ENCODE data around the gene EIF2B2. TPM values are rescaled to one million over a fixed set of nuclear protein-coding genes. Genes with fewer than 3 reads are reported as not detected.

EIF2B2 gene
- total RNA-seq, 4 donors from 2014 or later = 42.9 to 55.4 (median 51.1) TPM

DNA sequence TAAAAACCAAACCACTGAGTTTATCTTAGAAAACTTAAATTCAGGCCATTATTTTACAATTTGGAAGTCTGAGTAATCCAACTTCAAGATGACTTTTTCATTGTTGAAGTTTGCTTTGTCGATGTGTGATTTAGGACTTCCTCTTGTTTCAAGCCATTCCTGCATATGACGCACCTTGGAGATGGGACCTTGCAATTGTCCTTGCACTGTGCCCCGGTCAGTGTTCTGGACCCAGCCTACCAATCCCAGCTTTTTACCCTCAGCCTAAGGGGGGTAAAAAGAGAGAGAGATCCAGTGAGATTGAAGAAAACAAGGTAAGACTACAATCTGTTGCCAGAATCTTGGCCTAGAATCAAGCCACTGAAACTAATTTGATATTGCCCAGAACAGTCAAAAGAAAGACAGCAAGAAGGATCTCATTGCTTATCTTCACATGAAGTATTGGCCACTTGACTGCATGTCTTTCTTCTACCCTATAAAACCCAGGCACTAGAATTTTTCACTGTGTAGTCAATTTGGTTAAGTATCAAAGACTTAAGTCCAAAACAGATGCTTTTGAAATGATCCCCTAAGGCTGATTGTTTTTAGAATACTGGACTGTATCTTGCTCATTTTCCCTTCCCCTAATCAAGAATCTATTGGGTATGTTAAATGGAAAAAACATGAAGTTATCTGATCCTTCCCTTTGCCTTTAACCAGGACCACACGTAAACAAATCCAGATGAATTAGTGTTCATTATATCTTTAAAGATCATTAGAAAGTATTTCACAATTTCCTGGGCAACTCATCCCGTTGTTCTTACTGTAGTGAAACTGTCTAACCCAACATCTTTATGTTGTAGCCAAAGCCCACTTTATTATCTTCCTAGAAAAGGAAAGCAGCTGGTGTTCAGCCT, 50.9 kb downstream of the EIF2B2 start:
- WGBS, 2 donors (ENCODE audit: low coverage in 1 of 2) = 64 to 69% methylated on average over 4 to 5 of the region's 5 CpGs
- DNase-seq = no peak
- H3K27ac ChIP-seq = no peak overlapping the region
- H3K4me3 ChIP-seq = no peak overlapping the region
- TF ChIP-seq, protein P1, sequence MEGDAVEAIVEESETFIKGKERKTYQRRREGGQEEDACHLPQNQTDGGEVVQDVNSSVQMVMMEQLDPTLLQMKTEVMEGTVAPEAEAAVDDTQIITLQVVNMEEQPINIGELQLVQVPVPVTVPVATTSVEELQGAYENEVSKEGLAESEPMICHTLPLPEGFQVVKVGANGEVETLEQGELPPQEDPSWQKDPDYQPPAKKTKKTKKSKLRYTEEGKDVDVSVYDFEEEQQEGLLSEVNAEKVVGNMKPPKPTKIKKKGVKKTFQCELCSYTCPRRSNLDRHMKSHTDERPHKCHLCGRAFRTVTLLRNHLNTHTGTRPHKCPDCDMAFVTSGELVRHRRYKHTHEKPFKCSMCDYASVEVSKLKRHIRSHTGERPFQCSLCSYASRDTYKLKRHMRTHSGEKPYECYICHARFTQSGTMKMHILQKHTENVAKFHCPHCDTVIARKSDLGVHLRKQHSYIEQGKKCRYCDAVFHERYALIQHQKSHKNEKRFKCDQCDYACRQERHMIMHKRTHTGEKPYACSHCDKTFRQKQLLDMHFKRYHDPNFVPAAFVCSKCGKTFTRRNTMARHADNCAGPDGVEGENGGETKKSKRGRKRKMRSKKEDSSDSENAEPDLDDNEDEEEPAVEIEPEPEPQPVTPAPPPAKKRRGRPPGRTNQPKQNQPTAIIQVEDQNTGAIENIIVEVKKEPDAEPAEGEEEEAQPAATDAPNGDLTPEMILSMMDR (IDR thresholded peaks at IDR 0.05) = no peak
- TF ChIP-seq EP300 (IDR thresholded peaks at IDR 0.05; ENCODE audit: low read depth) (no peak), POLR2A (IDR thresholded peaks at IDR 0.05) (no peak), POLR2AphosphoS5 (IDR thresholded peaks at IDR 0.05) (no peak)
- intact Hi-C loops (cut with DNase I; ENCODE audit: low total_unique reads) (no loop called here), in situ Hi-C loops (cut with MboI; ENCODE audit: low pct_ligation_motif_present in 1 of 4, low pct_unique_long_range_greater_than_20kb in 1 of 4, low sequenced_read_pairs in 3 of 4) (no loop called here)
- H3K36me3 ChIP-seq = peaks cover 0 to 4% (median 0%) of the 10 kb centered on the region in 4 donors
- no peaks in the 10 kb centered on the region for H3K27me3 ChIP-seq
- peaks cover 3 to 26% (median 15%) of the 10 kb centered on the region in 4 donors for H3K4me1 ChIP-seq
- no peaks in the 10 kb centered on the region for H3K9me3 ChIP-seq

DNA sequence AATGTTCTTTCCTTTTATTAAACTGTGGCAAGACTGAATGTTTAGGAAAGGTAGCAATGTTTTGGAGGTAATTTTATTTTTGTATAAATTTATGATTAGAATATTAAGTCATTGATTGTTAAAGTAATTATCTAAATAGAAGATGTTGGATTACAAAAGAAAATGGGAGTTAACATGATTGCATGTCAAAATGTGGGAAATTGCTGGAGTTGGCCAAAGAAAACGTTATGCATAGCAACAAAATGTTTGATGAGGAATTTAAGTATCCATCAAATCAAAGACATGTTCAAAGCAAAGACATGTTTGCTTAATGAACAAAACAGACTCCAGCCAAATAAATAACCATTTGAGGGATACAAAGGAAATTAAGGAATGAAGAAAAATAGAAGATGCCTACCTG, 51.7 kb downstream of the EIF2B2 start:
- Histone ChIP-seq H3K27me3 (no peaks in the 10 kb centered on the region), H3K9me3 (no peaks in the 10 kb centered on the region), H3K27ac (no peak overlapping the region), H3K4me3 (no peak overlapping the region), H3K36me3 (no peaks in the 10 kb centered on the region), H3K4me1 (peaks cover 3 to 20% (median 11%) of the 10 kb centered on the region in 4 donors)
- DNase-seq = no peak
- intact Hi-C loops (cut with DNase I; ENCODE audit: low total_unique reads) (no loop called here), in situ Hi-C loops (cut with MboI; ENCODE audit: low pct_ligation_motif_present in 1 of 4, low pct_unique_long_range_greater_than_20kb in 1 of 4, low sequenced_read_pairs in 3 of 4) (no loop called here)
- 64 to 88% methylated on average over 1 of the region's 1 CpG for WGBS, 2 donors (ENCODE audit: low coverage in 1 of 2)
- TF ChIP-seq, protein P1 (IDR thresholded peaks at IDR 0.05) = no peak
- no peak for TF ChIP-seq POLR2AphosphoS5 (IDR thresholded peaks at IDR 0.05)
- TF ChIP-seq EP300 (IDR thresholded peaks at IDR 0.05; ENCODE audit: low read depth) = no peak
- no peak for TF ChIP-seq POLR2A (IDR thresholded peaks at IDR 0.05)

DNA sequence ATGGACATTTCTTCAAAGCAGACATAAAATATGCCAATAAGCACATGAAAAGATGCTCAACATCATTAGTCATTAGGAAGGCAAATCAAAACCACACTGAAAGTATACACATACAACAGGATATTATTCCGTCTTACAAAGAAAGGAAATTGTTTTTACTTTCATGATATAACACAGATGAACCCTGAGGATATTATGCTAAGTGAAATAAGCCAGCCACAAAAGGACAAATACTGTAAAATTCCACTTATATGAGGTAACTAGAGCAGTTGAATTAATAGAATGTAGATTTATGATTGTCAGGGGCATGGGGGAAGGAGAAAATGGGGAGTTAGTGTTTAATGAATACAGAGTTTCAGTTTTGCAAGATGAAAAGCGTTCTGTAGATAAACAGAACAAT, 56.9 kb downstream of the EIF2B2 start:
- in situ Hi-C loops (cut with MboI; ENCODE audit: low pct_ligation_motif_present in 1 of 4, low pct_unique_long_range_greater_than_20kb in 1 of 4, low sequenced_read_pairs in 3 of 4) = no loop called here
- DNase-seq = no peak
- peaks cover 6 to 14% (median 11%) of the 10 kb centered on the region in 4 donors for H3K4me1 ChIP-seq
- no peak overlapping the region for H3K27ac ChIP-seq
- WGBS, 2 donors (ENCODE audit: low coverage in 1 of 2) = 83 to 84% methylated on average over 2 of the region's 2 CpGs
- no peak overlapping the region for H3K4me3 ChIP-seq
- no peaks in the 10 kb centered on the region for H3K36me3 ChIP-seq
- intact Hi-C loops (cut with DNase I; ENCODE audit: low total_unique reads) = no loop called here
- H3K9me3 ChIP-seq = no peaks in the 10 kb centered on the region
- no peaks in the 10 kb centered on the region for H3K27me3 ChIP-seq
- TF ChIP-seq POLR2AphosphoS5 (IDR thresholded peaks at IDR 0.05) = no peak
- TF ChIP-seq POLR2A (IDR thresholded peaks at IDR 0.05) = no peak
- TF ChIP-seq EP300 (IDR thresholded peaks at IDR 0.05; ENCODE audit: low read depth) = no peak
- TF ChIP-seq, protein P1 (IDR thresholded peaks at IDR 0.05) = no peak

DNA sequence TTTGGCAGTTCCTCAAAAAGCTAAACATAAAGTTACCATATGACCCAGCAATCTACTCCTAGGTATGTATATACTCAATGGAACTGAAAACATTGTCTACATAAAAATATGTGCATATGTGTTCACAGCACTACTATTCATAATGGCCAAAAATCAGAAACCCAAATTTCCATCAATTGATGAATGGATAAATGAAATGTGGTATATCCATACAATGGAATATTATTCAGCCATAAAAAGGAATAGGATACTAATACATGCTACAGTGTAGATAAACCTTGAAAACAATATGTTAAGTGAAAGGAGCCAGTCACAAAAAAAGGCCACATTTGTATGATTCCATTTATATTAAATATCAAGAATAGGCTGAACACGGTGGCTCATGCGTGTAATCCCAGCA, 57.7 kb downstream of the EIF2B2 start:
- 76 to 92% methylated on average over 2 of the region's 2 CpGs for WGBS, 2 donors (ENCODE audit: low coverage in 1 of 2)

More for the DNA sequence above, 57.7 kb downstream of the EIF2B2 start:
- H3K27ac ChIP-seq = no peak overlapping the region
- H3K4me3 ChIP-seq = no peak overlapping the region
- no peak for DNase-seq
- H3K9me3 ChIP-seq = no peaks in the 10 kb centered on the region
- TF ChIP-seq EP300 (IDR thresholded peaks at IDR 0.05; ENCODE audit: low read depth) = no peak
- intact Hi-C loops (cut with DNase I; ENCODE audit: low total_unique reads) (no loop called here), in situ Hi-C loops (cut with MboI; ENCODE audit: low pct_ligation_motif_present in 1 of 4, low pct_unique_long_range_greater_than_20kb in 1 of 4, low sequenced_read_pairs in 3 of 4) (no loop called here)
- H3K4me1 ChIP-seq = peaks cover 6 to 14% (median 11%) of the 10 kb centered on the region in 4 donors
- no peaks in the 10 kb centered on the region for H3K36me3 ChIP-seq
- H3K27me3 ChIP-seq = no peaks in the 10 kb centered on the region

Small RNA genes lying within 50 kb of the gene (small RNA-seq; reads per million reads assigned to genes)
- 0 reads per million in 4 donors for gene RNU6-689P

Other genes with a start within 250 kb of the EIF2B2 start
- gene YLPM1, start 239.6 kb upstream of the EIF2B2 start, total RNA-seq = 10 to 100 TPM; 26.1 to 62.4 (median 35.0) TPM
- under 1 TPM in 1 of 4 donors, not detected in 3; 0.79 TPM for gene PROX2, start 126.8 kb upstream of the EIF2B2 start, total RNA-seq
- 100 to 1,000 TPM in 3 of 4 donors, 10 to 100 TPM in 1; 65.1 to 135 (median 103) TPM for gene DLST, start 121.0 kb upstream of the EIF2B2 start, total RNA-seq
- gene RPS6KL1, start 79.7 kb upstream of the EIF2B2 start, total RNA-seq = 10 to 100 TPM in 1 of 4 donors, 1 to 10 TPM in 2, not detected in 1; 6.4 to 54.1 (median 9.3) TPM
- gene PGF, start 47.3 kb upstream of the EIF2B2 start, total RNA-seq = 10 to 100 TPM in 2 of 4 donors, 1 to 10 TPM in 1, not detected in 1; 9.7 to 10.5 (median 10.1) TPM
- 10 to 100 TPM; 24.5 to 58.3 (median 42.5) TPM for gene MLH3, start 48.5 kb downstream of the EIF2B2 start, total RNA-seq
- 10 to 100 TPM in 3 of 4 donors, 1 to 10 TPM in 1; 6.6 to 36.0 (median 23.2) TPM for gene ACYP1, start 61.1 kb downstream of the EIF2B2 start, total RNA-seq
- gene ZC2HC1C, start 66.7 kb downstream of the EIF2B2 start, total RNA-seq = 10 to 100 TPM in 1 of 4 donors, 1 to 10 TPM in 2, not detected in 1; 7.5 to 40.0 (median 8.1) TPM
- 100 to 1,000 TPM in 1 of 4 donors, 10 to 100 TPM in 3; 24.4 to 121 (median 53.4) TPM for gene NEK9, start 124.1 kb downstream of the EIF2B2 start, total RNA-seq
- 100 to 1,000 TPM in 3 of 4 donors, 10 to 100 TPM in 1; 70.3 to 255 (median 244) TPM for gene TMED10, start 173.7 kb downstream of the EIF2B2 start, total RNA-seq